GM18508 (cell line): ENCODE measurements around the gene TEX264.

Source experiments
- ATAC-seq: cut with Tn5 transposase; IDR thresholded peaks from one replicate; pipeline ENCODE4 v1.9.1; 2021; ENCODE audit warnings: moderate number of reproducible peaks; ENCODE audit not compliant: insufficient read depth, unreplicated experiment

TEX264 gene

GRCh38 chr3:51712511-51712931 lies 41.5 kb downstream of the TEX264 start:
- no peak for ATAC-seq

DNA sequence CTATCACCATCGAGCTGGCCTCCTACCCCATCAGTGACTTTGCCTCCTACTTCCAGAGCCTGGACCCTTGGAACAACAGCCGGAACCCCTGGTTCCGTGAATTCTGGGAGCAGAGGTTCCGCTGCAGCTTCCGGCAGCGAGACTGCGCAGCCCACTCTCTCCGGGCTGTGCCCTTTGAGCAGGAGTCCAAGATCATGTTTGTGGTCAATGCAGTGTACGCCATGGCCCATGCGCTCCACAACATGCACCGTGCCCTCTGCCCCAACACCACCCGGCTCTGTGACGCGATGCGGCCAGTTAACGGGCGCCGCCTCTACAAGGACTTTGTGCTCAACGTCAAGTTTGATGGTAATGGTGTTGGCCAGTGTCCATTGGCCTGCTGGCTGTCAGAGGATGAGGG lies 41.9 kb downstream of the TEX264 start:
- ATAC-seq = no peak

- ATAC-seq = no peak
Measured at GRCh38 chr3:51715231-51715976, 44.4 kb downstream of the TEX264 start.

DNA sequence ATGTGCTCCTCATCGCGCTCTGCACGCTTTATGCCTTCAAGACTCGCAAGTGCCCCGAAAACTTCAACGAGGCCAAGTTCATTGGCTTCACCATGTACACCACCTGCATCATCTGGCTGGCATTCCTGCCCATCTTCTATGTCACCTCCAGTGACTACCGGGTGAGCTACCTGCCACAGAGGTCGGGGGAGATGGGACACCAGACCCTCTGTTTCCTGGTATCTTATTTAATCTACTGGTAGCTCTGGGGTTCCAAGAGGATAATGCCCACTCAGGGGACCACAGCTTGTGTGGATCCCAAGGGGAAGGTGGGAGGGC lies 44.9 kb downstream of the TEX264 start:
- no peak for ATAC-seq

DNA sequence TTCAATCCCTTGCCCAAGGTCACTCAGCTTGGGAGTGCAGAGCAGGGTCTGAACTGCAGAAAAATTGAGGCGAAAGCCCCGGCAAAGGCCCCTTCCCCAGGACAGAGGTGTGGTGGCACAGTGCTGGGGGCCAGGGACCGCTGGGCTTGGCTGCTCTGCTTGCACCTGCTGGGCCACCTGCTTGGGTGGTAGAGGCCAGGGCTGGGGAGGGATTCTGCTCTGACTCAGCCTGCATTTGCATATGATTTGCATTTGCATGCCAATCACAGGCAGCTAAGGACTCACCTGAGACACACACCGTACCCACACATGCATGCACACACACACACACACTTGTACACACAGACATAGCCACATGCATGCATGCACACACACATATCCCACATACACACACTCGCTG lies 45.8 kb downstream of the TEX264 start:
- no peak for ATAC-seq

DNA sequence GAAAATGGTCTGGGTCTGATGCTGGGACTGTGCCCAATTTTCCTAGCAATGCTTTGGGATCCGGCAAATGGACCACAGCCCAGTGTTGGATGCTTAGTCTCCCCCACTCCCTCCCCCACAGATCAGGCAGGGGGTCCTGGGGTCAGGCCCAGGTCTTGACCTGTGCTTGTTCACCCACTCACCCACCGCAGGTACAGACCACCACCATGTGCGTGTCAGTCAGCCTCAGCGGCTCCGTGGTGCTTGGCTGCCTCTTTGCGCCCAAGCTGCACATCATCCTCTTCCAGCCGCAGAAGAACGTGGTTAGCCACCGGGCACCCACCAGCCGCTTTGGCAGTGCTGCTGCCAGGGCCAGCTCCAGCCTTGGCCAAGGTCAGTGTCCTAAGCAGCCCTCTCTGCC lies 46.4 kb downstream of the TEX264 start:
- no peak for ATAC-seq

- ATAC-seq = no peak
Measured at GRCh38 chr3:51717947-51718346, 46.9 kb downstream of the TEX264 start.

GRCh38 chr3:51718547-51719409 lies 47.7 kb downstream of the TEX264 start:
- ATAC-seq = no peak

- ATAC-seq = no peak
Measured at GRCh38 chr3:51719410-51720025, 48.5 kb downstream of the TEX264 start.

DNA sequence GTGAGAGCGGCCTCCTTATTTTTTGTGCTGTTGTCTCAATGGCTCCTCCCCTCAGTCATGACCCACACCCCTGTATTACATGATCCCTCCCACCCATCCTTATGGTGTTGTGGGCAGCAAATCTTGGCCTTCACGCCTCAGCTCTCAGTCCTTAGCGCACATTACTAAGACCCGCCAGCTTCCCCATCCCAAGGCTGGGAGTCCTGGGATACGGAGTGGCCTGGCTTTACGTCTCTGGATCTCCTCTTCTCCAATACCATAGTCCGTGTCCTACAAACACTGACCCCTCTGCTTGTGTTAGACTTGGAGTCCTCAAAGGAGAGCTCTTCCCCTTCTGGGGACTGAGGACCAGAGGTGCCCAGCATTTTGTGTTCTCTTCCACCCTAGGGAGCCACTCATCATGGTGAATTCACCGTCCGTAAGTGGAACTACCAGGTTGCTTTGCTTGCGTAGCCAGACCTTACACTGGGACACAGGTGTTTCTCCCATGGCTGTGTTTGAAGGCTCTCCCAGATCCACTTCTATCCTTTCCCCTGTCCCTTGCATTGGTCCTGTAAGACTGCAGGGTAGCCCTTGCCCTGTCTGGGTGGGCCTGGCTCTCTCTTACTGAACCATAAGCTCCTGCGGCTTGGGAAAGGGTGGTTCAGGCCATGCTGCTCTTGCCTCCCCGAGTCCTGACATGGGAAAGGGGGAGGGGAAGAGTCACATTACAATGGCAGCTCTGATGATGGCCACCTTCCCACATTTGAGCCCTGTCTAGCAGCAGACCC lies 49.4 kb downstream of the TEX264 start:
- no peak for ATAC-seq

DNA sequence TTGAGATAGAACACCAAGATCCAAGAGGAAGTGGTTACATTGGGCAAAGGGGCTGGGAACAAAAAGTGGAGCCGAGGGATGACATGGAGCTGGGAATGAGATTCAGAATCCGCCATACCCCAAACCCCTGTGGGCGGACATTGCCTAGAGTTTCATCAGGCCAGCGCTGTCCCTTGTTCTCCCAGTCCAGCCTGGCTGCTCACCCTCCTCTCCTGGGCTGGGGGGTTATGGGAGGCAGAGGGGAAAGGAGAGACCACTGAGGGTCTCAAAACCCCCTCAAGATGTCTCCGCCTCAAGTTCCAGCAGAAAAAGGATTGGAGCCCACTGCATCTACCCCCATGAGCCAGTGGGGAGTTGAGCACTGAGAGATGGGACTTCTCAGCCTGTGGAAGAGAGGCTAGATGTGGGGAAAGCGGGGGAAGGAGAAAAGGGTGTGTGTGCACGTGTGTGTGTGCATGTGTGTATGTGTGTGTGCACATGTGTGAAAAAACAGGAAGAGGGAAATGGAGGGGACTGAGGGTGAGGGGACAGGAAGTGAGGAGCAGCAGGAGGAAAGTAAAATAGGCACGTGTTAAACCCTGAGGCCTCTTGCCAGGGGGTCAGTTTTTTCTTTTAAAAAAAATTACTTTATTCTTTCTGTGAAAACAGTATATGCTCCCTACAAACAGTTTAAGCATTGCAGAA lies 50.2 kb downstream of the TEX264 start:
- ATAC-seq = no peak

GRCh38 chr3:51722362-51722761 lies 51.3 kb downstream of the TEX264 start:
- no peak for ATAC-seq

GRCh38 chr3:51727500-51727899 lies 56.4 kb downstream of the TEX264 start:
- ATAC-seq = no peak

DNA sequence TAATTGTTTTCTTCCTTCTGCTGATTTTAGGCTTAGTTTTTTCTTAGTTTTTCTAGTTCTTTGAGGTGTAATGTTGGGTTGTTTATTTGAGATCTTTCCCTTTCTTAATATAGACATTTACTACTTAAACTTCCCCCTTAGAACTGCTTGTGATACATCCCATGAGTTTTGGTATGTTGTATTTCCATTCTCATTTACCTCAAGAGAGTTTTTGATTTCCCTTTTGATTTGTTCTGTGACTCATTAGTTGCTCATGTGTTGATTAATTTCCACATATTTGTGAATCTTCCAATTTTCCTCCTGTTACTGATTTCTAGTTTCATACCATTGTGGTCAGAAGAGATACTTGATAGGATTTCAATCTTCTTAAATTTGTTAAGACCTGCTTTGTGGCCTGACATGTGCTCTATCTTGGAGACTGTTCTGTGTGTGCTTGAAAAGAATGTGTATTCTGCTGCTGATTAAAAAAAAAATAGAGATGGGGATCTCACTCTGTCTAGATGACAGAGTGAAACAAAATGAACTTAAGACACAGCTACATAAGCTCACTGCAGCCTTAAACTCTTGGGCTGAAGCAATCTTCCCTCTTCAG lies 58.1 kb downstream of the TEX264 start:
- ATAC-seq = no peak

- no peak for ATAC-seq
Measured at GRCh38 chr3:51733859-51734571, 63.0 kb downstream of the TEX264 start.

DNA sequence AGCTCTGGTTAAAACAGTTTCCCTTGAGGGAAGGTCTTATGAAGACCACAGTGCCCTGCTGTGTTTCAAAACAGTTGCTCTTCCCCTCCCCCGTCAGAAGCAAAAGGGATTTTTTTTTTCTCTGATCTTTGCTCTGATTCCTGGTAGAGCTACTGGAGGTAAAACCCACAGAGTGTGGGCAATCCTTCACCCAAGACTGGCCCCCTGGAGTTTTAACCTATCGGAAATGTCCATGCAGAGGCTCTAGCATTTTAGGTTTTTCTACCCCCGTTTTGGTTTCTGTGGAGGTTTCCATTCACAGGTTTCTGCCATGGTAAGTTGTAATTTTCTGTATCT lies 63.5 kb downstream of the TEX264 start:
- no peak for ATAC-seq

- ATAC-seq = no peak
Measured at GRCh38 chr3:51735039-51735438, 64.0 kb downstream of the TEX264 start.

GRCh38 chr3:51735950-51736349 lies 64.9 kb downstream of the TEX264 start:
- ATAC-seq = no peak

- no peak for ATAC-seq
Measured at GRCh38 chr3:51739110-51739509, 68.1 kb downstream of the TEX264 start.
